HEK293T (cell line): ENCODE results near the gene MKRN1.

ENCODE experiments used
- CTCF ChIA-PET: fragments of 350-600 bp; formaldehyde crosslinking; extraction: SDS; loops from one replicate; lab custom pipeline; 2021; ENCODE audit warnings: antibody characterized with exemption, inconsistent platforms; lab: Yijun Ruan, JAX
- POLR2A ChIA-PET: fragments of 350-600 bp; formaldehyde crosslinking; extraction: SDS; loops from one replicate; lab custom pipeline; 2020; ENCODE audit warnings: antibody characterized with exemption, inconsistent platforms; lab: Yijun Ruan, JAX
- DNase-seq: peaks from one replicate; pipeline ENCODE4 v3.0.0; 2012; ENCODE audit warnings: mixed read lengths; ENCODE audit errors: extremely low spot score
- ARNT ChIP-seq: fragments of 450-650 bp; IDR thresholded peaks from 2 replicates; pipeline ENCODE4 v1.6.1; 2017; ENCODE audit warnings: mild to moderate bottlenecking
- BHLHE40 ChIP-seq: fragments of 450-650 bp; IDR thresholded peaks from 2 replicates; pipeline ENCODE4 v1.6.1; 2016; ENCODE audit warnings: mild to moderate bottlenecking, moderate library complexity, borderline replicate concordance
- CTBP1 ChIP-seq: fragments of 450-650 bp; IDR thresholded peaks from 2 replicates; pipeline ENCODE4 v1.6.1; 2016; ENCODE audit warnings: borderline replicate concordance
- ELF4 ChIP-seq: fragments of 450-650 bp; IDR thresholded peaks from 2 replicates; pipeline ENCODE4 v1.6.1; 2017; ENCODE audit warnings: antibody characterized with exemption
- FOXA1 ChIP-seq: fragments of 450-650 bp; IDR thresholded peaks from 2 replicates; pipeline ENCODE4 v1.6.1; 2016; ENCODE audit warnings: mild to moderate bottlenecking
- FOXK2 ChIP-seq: fragments of 450-650 bp; IDR thresholded peaks from 2 replicates; pipeline ENCODE4 v1.6.1; 2016; ENCODE audit warnings: mild to moderate bottlenecking
- FOXM1 ChIP-seq: fragments of 450-650 bp; IDR thresholded peaks from 2 replicates; pipeline ENCODE4 v1.6.1; 2017; ENCODE audit warnings: mild to moderate bottlenecking, borderline replicate concordance
- HDGF ChIP-seq: fragments of 450-650 bp; IDR thresholded peaks from 2 replicates; pipeline ENCODE4 v1.6.1; 2017; ENCODE audit warnings: antibody characterized with exemption, borderline replicate concordance
- L3MBTL2 ChIP-seq: fragments of 450-650 bp; conservative IDR thresholded peaks from 2 replicates; pipeline ENCODE4 v1.6.1; 2016; ENCODE audit warnings: mild to moderate bottlenecking
- LEF1 ChIP-seq: fragments of 450-650 bp; IDR thresholded peaks from 2 replicates; pipeline ENCODE4 v1.6.1; 2017; ENCODE audit warnings: mild to moderate bottlenecking, borderline replicate concordance
- NFRKB ChIP-seq: fragments of 450-650 bp; IDR thresholded peaks from 2 replicates; pipeline ENCODE4 v1.6.1; 2016; ENCODE audit warnings: mild to moderate bottlenecking, moderate library complexity
- PKNOX1 ChIP-seq: fragments of 450-650 bp; IDR thresholded peaks from 2 replicates; pipeline ENCODE4 v1.6.1; 2016
- SP1 ChIP-seq: fragments of 450-650 bp; IDR thresholded peaks from 2 replicates; pipeline ENCODE4 v1.6.1; 2017
- SUZ12 ChIP-seq: fragments of 450-650 bp; IDR thresholded peaks from 2 replicates; pipeline ENCODE4 v1.6.1; 2016; ENCODE audit warnings: mild to moderate bottlenecking
- TARDBP ChIP-seq: fragments of 450-650 bp; IDR thresholded peaks from 2 replicates; pipeline ENCODE4 v1.6.1; 2016
- ZNF384 ChIP-seq: fragments of 450-650 bp; IDR thresholded peaks from 2 replicates; pipeline ENCODE4 v1.6.1; 2016

Gene MKRN1

GRCh38 chr7:140415361-140415760 lies 63.9 kb downstream of the MKRN1 start:
- TF ChIP-seq L3MBTL2: no peak
- TF ChIP-seq FOXA1: no peak
- POLR2A ChIA-PET: no interaction called here
- CTCF ChIA-PET: interaction anchor here (0.6 kb wide), 1 partner anchor 12 kb away, joined by 3 read pairs; no protein-coding TSS in a partner anchor
- DNase-seq: no peak

- DNase-seq: no peak
- ChIA-PET POLR2A (no interaction called here), CTCF (interaction anchor here (0.7 kb wide), 1 partner anchor 39 kb away, joined by 3 read pairs; no protein-coding TSS in a partner anchor)
- no peak for TF ChIP-seq ELF4
- TF ChIP-seq L3MBTL2: no peak
- no peak for TF ChIP-seq ZNF384
- TF ChIP-seq SUZ12: no peak
- no peak for TF ChIP-seq BHLHE40
- TF ChIP-seq LEF1: no peak
- no peak for TF ChIP-seq SP1
- no peak for TF ChIP-seq PKNOX1
- no peak for TF ChIP-seq NFRKB
- no peak for TF ChIP-seq ARNT
- no peak for TF ChIP-seq FOXA1
- no peak for TF ChIP-seq HDGF
- no peak for TF ChIP-seq FOXM1
- no peak for TF ChIP-seq FOXK2
- TF ChIP-seq CTBP1: no peak
- TF ChIP-seq TARDBP: no peak
These were observed 74.7 kb downstream of the MKRN1 start for GRCh38 chr7:140404565-140405065.

GRCh38 chr7:140403878-140404564 lies 75.3 kb downstream of the MKRN1 start, which contains the start of gene RAB19:
Gene RAB19, plus strand, starts transcription at chr7:140404058. Its CDS starts 3,589 bp downstream, at chr7:140407647.
- no peak for DNase-seq
- no peak for TF ChIP-seq TARDBP
- TF ChIP-seq CTBP1: no peak
- no peak for TF ChIP-seq ELF4
- TF ChIP-seq LEF1: no peak
- TF ChIP-seq NFRKB: no peak
- no peak for TF ChIP-seq FOXA1
- no peak for TF ChIP-seq ARNT
- no peak for TF ChIP-seq SP1
- no peak for TF ChIP-seq SUZ12
- TF ChIP-seq ZNF384: no peak
- no peak for TF ChIP-seq L3MBTL2
- TF ChIP-seq BHLHE40: no peak
- no peak for TF ChIP-seq PKNOX1
- no peak for TF ChIP-seq HDGF
- TF ChIP-seq FOXK2: no peak
- ChIA-PET CTCF (no interaction called here), POLR2A (no interaction called here)
